ENCODE results near the gene ZNF652. TPM values are rescaled to one million over a fixed set of nuclear protein-coding genes. Genes with fewer than 3 reads are reported as not detected.

Gene ZNF652
- total and polyA plus RNA-seq, 2 of the 4 experiments (the other 2 are of a cell fraction) = 3.6 to 8.8 TPM

GRCh38 chr17:49252148-49252695 is 109.8 kb downstream of the ZNF652 start:
- H2AK9ac ChIP-seq (replicated peaks; ENCODE audit: low read depth, low read length, poor library complexity) = peak overlapping the region; percentile 3
- no peaks in the 10 kb centered on the region for H3K36me3 ChIP-seq (ENCODE audit: control insufficient read depth, insufficient read depth, low read length)
- H3K4me1 ChIP-seq (ENCODE audit: control insufficient read depth, insufficient read depth, low read length) = no peaks in the 10 kb centered on the region
- H2BK120ac ChIP-seq (ENCODE audit: low read depth, low read length) = no peak overlapping the region
- no peak overlapping the region for H3K27ac ChIP-seq (ENCODE audit: insufficient read depth, low read length)
- TF ChIP-seq NFE2L2 (IDR thresholded peaks at IDR 0.05; ENCODE audit: low read depth, low read length) = peak; percentile 19; the same call in 1 of the 2 replicates
- TF ChIP-seq BHLHE40 (IDR thresholded peaks at IDR 0.05; ENCODE audit: low read depth, low read length) = no peak
- dilution Hi-C loops (cut with HindIII; ENCODE audit: low sequenced_read_pairs, unreplicated experiment) (no loop called here), intact Hi-C loops (cut with micrococcal nuclease) (no loop called here), in situ Hi-C loops (cut with MboI; ENCODE audit: low sequenced_read_pairs) (no loop called here)
- ChIA-PET CTCF (no interaction called here), POLR2A (ENCODE audit: unreplicated experiment) (no interaction called here)
- DNase-seq = no peak
- no peak overlapping the region for H4K91ac ChIP-seq (ENCODE audit: insufficient read depth, low read depth, low read length)
- H3K23ac ChIP-seq (ENCODE audit: low read depth, low read length) = no peak overlapping the region
- H3K4ac ChIP-seq (ENCODE audit: low read depth, low read length) = no peak overlapping the region
- H3K9me3 ChIP-seq (ENCODE audit: control insufficient read depth, insufficient read depth, low read length) = no peaks in the 10 kb centered on the region
- no peak overlapping the region for H2BK15ac ChIP-seq (ENCODE audit: low read depth, low read length)
- H3K9ac ChIP-seq (ENCODE audit: low read depth, low read length) = no peak overlapping the region
- H3K27me3 ChIP-seq (ENCODE audit: control insufficient read depth, insufficient read depth, low read length) = peaks cover 15% of the 10 kb centered on the region
- no peaks in the 10 kb centered on the region for H3K9me1 ChIP-seq (ENCODE audit: insufficient read depth, low read length)
- no peaks in the 10 kb centered on the region for H4K20me1 ChIP-seq (ENCODE audit: insufficient read depth, low read length)
- no TSS peak for BruUV-seq (replicated peaks)
- no peak overlapping the region for H2AK5ac ChIP-seq (ENCODE audit: low read depth, low read length)
- H3K56ac ChIP-seq (ENCODE audit: extremely low read depth, insufficient read depth, low read length) = no peak overlapping the region
- no peak overlapping the region for H3K18ac ChIP-seq (ENCODE audit: low read depth, low read length)
- no peak for ATAC-seq (ENCODE audit: low read depth)
- no peak overlapping the region for H3K4me2 ChIP-seq (ENCODE audit: low read depth, low read length)
- H4K8ac ChIP-seq (ENCODE audit: low read depth in 2 of 2, low read length in 2 of 2) = no peak overlapping the region
- no peak overlapping the region for H2BK5ac ChIP-seq (ENCODE audit: low read depth, low read length, poor library complexity, severe bottlenecking)
- no peak overlapping the region for H4K5ac ChIP-seq (ENCODE audit: low read depth, low read length)
- no peaks in the 10 kb centered on the region for H3K79me1 ChIP-seq (ENCODE audit: low read depth in 1 of 2, low read length in 2 of 2)
- no peak overlapping the region for H2AFZ ChIP-seq (replicated peaks; ENCODE audit: low read length, poor library complexity)
- H2BK20ac ChIP-seq (ENCODE audit: low read depth, low read length) = no peak overlapping the region
- no peak overlapping the region for H3K14ac ChIP-seq (replicated peaks; ENCODE audit: low read depth, low read length)
- no peak overlapping the region for H3K4me3 ChIP-seq (ENCODE audit: insufficient read depth, low read depth, low read length)
- 100% methylated on average over 1 of the region's 6 CpGs; no CpG with 5 or more reads in 1 of the 2 experiments for WGBS, 2 experiments (ENCODE audit: extremely low coverage in 2 of 2, insufficient read length in 1 of 2)

Measured in IMR-90 (cell line).